ENCODE data around the gene MMP10. TPM values are rescaled to one million over a fixed set of nuclear protein-coding genes. Genes with fewer than 3 reads are reported as not detected.

Gene MMP10
- total and polyA plus RNA-seq, 2 experiments from 2014 or later: 0.10 TPM; not detected in 1

DNA sequence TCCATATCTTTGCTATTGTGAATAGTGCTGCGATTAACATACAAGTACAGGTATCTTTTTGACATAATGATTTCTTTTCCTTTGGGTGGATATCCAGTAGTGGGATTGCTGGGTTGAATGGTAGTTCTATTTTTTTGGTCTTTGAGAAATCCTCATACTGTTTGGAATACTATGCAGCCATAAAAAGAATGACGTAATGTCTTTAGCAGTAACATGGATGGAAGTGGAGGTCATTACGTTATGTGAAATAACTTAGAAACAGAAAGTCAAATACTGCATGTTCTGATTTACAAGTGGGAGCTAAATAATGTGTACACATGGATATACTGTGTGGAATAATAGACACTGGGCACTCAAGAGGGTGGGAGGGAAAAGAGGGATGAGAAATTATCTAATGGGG lies 4.0 kb upstream of the MMP10 start:
- no peak overlapping the region for H3K4me2 ChIP-seq
- no peaks in the 10 kb centered on the region for H3F3A ChIP-seq (replicated peaks; ENCODE audit: low read depth)
- no peak overlapping the region for H2AFZ ChIP-seq
- Mint-ChIP-seq H3K36me3 (ENCODE audit: low read depth) (no peaks in the 10 kb centered on the region), H3K27ac (no peak overlapping the region), H3K27me3 (ENCODE audit: insufficient read depth, low read depth, poor library complexity) (no peaks in the 10 kb centered on the region), H3K4me3 (no peak overlapping the region), H3K9me3 (no peaks in the 10 kb centered on the region), H3K4me1 (peaks cover 13% of the 10 kb centered on the region; the same call in 2 of the 3 replicates)
- no peaks in the 10 kb centered on the region for H4K20me1 ChIP-seq (replicated peaks; ENCODE audit: insufficient read depth)
- DNase-seq (ENCODE audit: low spot score): no peak
- H3K27me3 ChIP-seq (ENCODE audit: insufficient read depth): no peaks in the 10 kb centered on the region
- H3K79me2 ChIP-seq (replicated peaks; ENCODE audit: insufficient read depth): no peaks in the 10 kb centered on the region
- TF ChIP-seq, protein P1, sequence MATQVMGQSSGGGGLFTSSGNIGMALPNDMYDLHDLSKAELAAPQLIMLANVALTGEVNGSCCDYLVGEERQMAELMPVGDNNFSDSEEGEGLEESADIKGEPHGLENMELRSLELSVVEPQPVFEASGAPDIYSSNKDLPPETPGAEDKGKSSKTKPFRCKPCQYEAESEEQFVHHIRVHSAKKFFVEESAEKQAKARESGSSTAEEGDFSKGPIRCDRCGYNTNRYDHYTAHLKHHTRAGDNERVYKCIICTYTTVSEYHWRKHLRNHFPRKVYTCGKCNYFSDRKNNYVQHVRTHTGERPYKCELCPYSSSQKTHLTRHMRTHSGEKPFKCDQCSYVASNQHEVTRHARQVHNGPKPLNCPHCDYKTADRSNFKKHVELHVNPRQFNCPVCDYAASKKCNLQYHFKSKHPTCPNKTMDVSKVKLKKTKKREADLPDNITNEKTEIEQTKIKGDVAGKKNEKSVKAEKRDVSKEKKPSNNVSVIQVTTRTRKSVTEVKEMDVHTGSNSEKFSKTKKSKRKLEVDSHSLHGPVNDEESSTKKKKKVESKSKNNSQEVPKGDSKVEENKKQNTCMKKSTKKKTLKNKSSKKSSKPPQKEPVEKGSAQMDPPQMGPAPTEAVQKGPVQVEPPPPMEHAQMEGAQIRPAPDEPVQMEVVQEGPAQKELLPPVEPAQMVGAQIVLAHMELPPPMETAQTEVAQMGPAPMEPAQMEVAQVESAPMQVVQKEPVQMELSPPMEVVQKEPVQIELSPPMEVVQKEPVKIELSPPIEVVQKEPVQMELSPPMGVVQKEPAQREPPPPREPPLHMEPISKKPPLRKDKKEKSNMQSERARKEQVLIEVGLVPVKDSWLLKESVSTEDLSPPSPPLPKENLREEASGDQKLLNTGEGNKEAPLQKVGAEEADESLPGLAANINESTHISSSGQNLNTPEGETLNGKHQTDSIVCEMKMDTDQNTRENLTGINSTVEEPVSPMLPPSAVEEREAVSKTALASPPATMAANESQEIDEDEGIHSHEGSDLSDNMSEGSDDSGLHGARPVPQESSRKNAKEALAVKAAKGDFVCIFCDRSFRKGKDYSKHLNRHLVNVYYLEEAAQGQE (IDR thresholded peaks at IDR 0.05; ENCODE audit: unreplicated experiment): no peak
- TF ChIP-seq NANOG (IDR thresholded peaks at IDR 0.05; ENCODE audit: borderline replicate concordance) (no peak), JUNB (IDR thresholded peaks at IDR 0.05; ENCODE audit: unreplicated experiment) (no peak), STAT1 (IDR thresholded peaks at IDR 0.05; ENCODE audit: unreplicated experiment) (no peak), CREB1 (CRISPR knock-in tag; IDR thresholded peaks at IDR 0.05; ENCODE audit: low read depth) (no peak)
- TF ChIP-seq, protein P2, sequence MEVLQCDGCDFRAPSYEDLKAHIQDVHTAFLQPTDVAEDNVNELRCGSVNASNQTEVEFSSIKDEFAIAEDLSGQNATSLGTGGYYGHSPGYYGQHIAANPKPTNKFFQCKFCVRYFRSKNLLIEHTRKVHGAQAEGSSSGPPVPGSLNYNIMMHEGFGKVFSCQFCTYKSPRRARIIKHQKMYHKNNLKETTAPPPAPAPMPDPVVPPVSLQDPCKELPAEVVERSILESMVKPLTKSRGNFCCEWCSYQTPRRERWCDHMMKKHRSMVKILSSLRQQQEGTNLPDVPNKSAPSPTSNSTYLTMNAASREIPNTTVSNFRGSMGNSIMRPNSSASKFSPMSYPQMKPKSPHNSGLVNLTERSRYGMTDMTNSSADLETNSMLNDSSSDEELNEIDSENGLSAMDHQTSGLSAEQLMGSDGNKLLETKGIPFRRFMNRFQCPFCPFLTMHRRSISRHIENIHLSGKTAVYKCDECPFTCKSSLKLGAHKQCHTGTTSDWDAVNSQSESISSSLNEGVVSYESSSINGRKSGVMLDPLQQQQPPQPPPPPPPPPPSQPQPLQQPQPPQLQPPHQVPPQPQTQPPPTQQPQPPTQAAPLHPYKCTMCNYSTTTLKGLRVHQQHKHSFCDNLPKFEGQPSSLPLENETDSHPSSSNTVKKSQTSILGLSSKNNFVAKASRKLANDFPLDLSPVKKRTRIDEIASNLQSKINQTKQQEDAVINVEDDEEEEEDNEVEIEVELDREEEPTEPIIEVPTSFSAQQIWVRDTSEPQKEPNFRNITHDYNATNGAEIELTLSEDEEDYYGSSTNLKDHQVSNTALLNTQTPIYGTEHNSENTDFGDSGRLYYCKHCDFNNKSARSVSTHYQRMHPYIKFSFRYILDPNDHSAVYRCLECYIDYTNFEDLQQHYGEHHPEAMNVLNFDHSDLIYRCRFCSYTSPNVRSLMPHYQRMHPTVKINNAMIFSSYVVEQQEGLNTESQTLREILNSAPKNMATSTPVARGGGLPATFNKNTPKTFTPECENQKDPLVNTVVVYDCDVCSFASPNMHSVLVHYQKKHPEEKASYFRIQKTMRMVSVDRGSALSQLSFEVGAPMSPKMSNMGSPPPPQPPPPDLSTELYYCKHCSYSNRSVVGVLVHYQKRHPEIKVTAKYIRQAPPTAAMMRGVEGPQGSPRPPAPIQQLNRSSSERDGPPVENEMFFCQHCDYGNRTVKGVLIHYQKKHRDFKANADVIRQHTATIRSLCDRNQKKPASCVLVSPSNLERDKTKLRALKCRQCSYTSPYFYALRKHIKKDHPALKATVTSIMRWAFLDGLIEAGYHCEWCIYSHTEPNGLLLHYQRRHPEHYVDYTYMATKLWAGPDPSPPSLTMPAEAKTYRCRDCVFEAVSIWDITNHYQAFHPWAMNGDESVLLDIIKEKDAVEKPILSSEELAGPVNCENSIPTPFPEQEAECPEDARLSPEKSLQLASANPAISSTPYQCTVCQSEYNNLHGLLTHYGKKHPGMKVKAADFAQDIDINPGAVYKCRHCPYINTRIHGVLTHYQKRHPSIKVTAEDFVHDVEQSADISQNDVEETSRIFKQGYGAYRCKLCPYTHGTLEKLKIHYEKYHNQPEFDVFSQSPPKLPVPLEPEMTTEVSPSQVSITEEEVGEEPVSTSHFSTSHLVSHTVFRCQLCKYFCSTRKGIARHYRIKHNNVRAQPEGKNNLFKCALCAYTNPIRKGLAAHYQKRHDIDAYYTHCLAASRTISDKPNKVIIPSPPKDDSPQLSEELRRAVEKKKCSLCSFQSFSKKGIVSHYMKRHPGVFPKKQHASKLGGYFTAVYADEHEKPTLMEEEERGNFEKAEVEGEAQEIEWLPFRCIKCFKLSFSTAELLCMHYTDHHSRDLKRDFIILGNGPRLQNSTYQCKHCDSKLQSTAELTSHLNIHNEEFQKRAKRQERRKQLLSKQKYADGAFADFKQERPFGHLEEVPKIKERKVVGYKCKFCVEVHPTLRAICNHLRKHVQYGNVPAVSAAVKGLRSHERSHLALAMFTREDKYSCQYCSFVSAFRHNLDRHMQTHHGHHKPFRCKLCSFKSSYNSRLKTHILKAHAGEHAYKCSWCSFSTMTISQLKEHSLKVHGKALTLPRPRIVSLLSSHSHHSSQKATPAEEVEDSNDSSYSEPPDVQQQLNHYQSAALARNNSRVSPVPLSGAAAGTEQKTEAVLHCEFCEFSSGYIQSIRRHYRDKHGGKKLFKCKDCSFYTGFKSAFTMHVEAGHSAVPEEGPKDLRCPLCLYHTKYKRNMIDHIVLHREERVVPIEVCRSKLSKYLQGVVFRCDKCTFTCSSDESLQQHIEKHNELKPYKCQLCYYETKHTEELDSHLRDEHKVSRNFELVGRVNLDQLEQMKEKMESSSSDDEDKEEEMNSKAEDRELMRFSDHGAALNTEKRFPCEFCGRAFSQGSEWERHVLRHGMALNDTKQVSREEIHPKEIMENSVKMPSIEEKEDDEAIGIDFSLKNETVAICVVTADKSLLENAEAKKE (CRISPR knock-in tag; IDR thresholded peaks at IDR 0.05): no peak
- TF ChIP-seq, protein P3, sequence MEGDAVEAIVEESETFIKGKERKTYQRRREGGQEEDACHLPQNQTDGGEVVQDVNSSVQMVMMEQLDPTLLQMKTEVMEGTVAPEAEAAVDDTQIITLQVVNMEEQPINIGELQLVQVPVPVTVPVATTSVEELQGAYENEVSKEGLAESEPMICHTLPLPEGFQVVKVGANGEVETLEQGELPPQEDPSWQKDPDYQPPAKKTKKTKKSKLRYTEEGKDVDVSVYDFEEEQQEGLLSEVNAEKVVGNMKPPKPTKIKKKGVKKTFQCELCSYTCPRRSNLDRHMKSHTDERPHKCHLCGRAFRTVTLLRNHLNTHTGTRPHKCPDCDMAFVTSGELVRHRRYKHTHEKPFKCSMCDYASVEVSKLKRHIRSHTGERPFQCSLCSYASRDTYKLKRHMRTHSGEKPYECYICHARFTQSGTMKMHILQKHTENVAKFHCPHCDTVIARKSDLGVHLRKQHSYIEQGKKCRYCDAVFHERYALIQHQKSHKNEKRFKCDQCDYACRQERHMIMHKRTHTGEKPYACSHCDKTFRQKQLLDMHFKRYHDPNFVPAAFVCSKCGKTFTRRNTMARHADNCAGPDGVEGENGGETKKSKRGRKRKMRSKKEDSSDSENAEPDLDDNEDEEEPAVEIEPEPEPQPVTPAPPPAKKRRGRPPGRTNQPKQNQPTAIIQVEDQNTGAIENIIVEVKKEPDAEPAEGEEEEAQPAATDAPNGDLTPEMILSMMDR (conservative IDR thresholded peaks at IDR 0.05; ENCODE audit: low read depth in 2 of 2): no peak
- ATAC-seq: no peak
- no peak overlapping the region for H3K27ac ChIP-seq (ENCODE audit: low read depth)
- H3K9me2 ChIP-seq (ENCODE audit: insufficient read depth): no peaks in the 10 kb centered on the region
- no peak overlapping the region for H3K4me3 ChIP-seq
- no peaks in the 10 kb centered on the region for H3K36me3 ChIP-seq (ENCODE audit: insufficient read depth)
- H3K4me1 ChIP-seq (ENCODE audit: insufficient read depth): peaks cover 11% of the 10 kb centered on the region

Data from GM23338 (cell line).